Retinal pigment epithelial cell (primary cell): ENCODE results near the gene IGSF9.

Experiments used
- DNase-seq: peaks from one replicate; pipeline ENCODE4 v3.0.0-alpha.2; 2010; ENCODE audit warnings: low read depth
- H3K4me3 ChIP-seq: 2 replicates; pipeline ENCODE4 v1.5.1; 2011; ENCODE audit warnings: mild to moderate bottlenecking, low read length, control low read depth, moderate library complexity
- TF ChIP-seq, protein P1 (sequence below): conservative IDR thresholded peaks from 2 replicates; pipeline ENCODE4 v1.5.1; 2011; ENCODE audit warnings: low read depth, low read length, control low read depth, inconsistent platforms

IGSF9 gene

DNA sequence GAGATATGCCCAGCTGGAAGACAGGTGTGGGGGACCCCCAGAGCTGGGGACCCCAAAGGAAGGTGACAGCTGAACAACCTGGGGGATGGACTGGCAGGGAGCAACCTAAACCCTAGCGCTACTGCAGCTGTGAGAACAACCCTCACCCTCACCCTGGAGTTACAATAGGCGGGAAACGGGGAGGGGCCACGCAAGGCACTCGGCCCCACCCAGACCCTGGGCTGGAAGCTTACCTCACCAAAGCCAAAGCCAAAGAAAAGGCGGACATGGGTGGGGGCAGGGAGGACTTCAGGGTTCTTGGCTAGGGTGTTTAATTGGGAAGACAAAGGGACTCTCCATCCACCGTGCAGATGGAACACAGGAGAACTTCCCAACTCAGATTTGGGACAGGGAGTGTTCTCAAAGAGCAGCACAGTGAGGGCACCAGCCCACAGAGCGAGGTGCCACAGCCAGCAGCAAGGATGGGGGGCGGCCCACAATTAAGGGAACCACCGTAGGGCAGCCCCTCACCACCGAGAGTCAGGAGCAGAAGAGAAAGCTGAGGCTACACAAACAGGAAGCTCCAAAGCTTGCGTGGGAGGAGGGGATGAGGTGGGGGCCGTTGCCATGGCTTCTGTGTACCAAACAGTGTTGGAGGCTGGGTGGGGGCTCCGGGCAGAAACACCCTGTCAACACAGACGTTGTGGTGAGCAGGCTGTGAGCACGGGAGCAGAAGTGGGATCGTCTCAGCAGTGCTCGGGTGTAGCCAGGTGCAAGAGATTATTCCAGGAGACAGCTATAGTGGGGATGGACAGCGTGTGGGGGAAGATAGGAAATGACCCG is 22.0 kb downstream of the IGSF9 start:
- TF ChIP-seq, protein P1, sequence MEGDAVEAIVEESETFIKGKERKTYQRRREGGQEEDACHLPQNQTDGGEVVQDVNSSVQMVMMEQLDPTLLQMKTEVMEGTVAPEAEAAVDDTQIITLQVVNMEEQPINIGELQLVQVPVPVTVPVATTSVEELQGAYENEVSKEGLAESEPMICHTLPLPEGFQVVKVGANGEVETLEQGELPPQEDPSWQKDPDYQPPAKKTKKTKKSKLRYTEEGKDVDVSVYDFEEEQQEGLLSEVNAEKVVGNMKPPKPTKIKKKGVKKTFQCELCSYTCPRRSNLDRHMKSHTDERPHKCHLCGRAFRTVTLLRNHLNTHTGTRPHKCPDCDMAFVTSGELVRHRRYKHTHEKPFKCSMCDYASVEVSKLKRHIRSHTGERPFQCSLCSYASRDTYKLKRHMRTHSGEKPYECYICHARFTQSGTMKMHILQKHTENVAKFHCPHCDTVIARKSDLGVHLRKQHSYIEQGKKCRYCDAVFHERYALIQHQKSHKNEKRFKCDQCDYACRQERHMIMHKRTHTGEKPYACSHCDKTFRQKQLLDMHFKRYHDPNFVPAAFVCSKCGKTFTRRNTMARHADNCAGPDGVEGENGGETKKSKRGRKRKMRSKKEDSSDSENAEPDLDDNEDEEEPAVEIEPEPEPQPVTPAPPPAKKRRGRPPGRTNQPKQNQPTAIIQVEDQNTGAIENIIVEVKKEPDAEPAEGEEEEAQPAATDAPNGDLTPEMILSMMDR: no peak
- H3K4me3 ChIP-seq: peak overlapping the region; percentile 97
- DNase-seq: no peak

DNA sequence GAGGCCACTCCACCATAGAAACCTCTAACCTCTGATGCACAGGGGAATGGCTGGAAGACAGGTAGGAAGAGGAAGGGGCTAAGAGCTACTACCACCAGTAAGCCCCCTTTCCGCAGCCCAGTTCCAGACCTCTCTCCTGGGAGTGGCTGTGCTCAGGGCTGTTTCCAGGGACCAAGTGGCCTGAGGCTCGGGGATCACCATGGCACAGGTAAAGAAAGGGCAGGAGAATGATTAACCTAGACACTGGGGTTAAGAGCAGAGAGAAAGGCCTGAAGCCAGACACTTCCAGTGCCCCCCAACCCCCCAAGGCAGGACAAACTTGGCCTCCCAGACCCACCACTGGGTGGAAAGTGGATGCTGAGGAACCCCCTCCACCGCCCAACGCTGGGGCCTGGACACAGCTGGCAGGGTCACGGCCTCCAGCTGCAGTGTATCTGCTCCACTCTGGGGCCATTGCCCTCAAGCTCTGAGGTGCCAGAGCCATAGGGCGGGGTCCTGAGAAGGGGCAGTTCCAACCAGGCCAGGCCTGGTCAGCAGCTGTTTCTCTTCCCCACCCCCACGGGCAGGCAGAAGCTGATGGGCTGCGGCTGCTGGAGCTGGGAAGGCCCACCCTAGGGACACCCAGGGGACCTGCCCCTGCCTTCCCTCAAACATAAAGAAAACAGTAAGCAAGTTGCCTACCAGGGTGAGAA is 22.8 kb downstream of the IGSF9 start:
- DNase-seq: no peak
- peak overlapping the region; percentile 97 for H3K4me3 ChIP-seq
- TF ChIP-seq, protein P1: no peak

DNA sequence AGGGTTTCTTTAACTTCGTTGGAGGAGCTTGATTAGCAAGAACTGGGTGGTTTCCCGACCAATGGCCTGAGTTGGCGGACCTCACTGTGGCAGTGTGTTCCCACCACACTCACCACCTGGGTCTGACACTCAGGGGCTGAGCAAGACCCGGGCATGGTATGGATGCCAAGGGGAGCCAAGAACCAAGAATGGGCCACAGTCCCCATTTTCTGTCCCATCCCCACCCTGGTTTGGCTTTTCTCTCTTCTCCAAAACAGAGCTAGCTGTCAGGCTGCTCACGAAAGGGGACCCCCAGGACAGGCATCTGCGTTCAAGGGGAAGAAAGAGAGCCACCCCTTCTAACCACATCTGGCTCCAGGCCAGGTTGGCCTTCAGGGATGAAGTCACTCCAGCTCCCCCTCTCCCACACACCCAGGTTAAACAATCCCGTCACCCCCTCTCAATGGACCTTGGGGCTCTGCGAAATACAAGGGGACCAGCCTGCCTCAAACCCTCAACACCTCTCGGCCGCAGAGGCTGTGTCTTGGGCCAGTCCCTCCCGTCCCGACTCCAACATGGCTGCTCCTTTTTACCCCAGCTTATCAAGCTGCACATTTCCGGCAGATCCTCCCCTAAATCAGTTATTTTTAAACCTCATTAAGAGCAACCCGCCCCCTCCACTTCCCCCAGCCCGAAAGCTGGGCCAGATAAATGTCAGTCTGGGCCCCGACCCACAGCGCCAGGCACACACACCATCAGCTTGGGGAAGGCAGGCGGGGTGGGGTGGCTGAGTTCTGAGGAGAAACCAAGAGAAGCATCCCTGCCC is 23.5 kb downstream of the IGSF9 start:
- no peak for DNase-seq
- peak overlapping the region; percentile 97 for H3K4me3 ChIP-seq
- TF ChIP-seq, protein P1: no peak

DNA sequence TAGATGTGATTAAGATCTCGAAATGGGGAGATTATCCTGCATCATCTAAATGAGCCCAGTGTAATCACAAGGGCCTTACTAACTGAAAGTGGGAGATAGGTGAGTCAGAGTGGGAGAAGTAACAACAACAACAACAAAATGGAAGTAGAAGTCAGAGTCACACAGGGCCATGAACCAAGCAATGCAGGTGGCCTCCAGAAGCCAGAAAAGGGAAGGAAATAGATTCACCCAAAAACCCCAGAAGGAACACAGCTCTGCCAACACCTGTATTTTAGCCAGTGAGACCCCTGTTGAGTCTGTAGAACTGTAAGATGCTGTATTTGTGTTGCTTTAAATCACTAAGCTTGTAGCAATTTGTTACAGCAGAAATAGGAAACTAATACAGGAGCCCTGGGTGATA is 24.2 kb downstream of the IGSF9 start:
- H3K4me3 ChIP-seq: no peak overlapping the region
- DNase-seq: no peak
- TF ChIP-seq, protein P1: no peak

DNA sequence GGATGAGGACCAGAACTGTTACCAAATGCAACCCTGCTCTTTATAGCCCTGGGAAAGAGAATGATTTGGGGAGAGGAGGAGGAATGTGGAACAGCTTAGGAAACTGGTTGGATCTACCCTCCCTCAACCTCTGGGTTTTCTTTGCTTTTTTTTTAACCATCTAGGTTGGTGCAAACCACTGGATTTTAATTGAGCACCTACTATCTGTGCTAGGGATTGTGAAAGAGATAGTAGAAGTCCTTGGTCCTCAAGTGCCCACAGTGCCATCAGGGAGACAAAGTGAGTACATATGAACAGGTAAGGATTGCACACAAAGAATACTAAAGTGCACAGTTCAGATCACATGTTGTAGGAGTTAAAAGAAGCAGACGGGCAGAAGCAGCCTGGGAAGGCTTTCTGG is 24.8 kb downstream of the IGSF9 start:
- TF ChIP-seq, protein P1: no peak
- H3K4me3 ChIP-seq: no peak overlapping the region
- DNase-seq: no peak

DNA sequence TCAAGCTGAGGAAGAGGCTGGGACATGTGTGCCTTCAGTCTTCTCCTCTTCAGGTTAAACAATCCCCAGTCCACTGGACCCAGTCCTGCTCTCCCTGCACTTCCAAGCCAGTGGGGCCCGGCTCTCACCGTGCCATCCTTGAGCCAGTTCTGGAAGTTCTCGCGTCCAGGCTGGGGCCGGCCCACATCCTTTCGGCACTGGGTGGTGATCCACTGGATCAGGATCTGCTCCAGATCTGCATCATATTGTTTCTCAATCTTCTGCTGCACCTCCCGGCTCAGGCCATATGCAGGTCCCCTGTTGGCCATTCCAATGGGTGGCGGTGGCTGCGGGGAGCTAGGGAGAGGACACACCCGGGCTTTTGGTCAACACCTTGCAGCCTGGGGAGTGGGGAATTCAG is 25.2 kb downstream of the IGSF9 start:
- DNase-seq: no peak
- no peak overlapping the region for H3K4me3 ChIP-seq
- TF ChIP-seq, protein P1: no peak
